Neuronal stem cell (in vitro differentiated cells): ENCODE data around the gene ATP8B4.
"Not testable (repeated sequence)": the region's sequence is repeated elsewhere in the genome, so short reads cannot be mapped to it uniquely, and the experiment has no call there.

Experiments used
- DNase-seq: peaks from one replicate; pipeline ENCODE4 v3.0.0-alpha.2; 2013; ENCODE audit warnings: low spot score
- H2AFZ ChIP-seq: one replicate; pipeline ENCODE4 v1.6.1; 2013; ENCODE audit warnings: mild to moderate bottlenecking, low read length, inconsistent platforms
- H2AK5ac ChIP-seq: 2 replicates; pipeline ENCODE4 v1.6.1; 2013; ENCODE audit warnings: low read depth, mild to moderate bottlenecking, inconsistent platforms, low read length, moderate library complexity, mixed read lengths
- H2BK120ac ChIP-seq: 2 replicates; pipeline ENCODE4 v1.6.1; 2013; ENCODE audit warnings: low read depth, mild to moderate bottlenecking, inconsistent platforms, low read length, moderate library complexity, mixed read lengths
- H2BK12ac ChIP-seq: one replicate; pipeline ENCODE4 v1.6.1; 2013; ENCODE audit warnings: low read length, inconsistent platforms
- H2BK15ac ChIP-seq: 2 replicates; pipeline ENCODE4 v1.6.1; 2013; ENCODE audit warnings: mild to moderate bottlenecking, low read length, inconsistent platforms, mixed read lengths
- H2BK5ac ChIP-seq: one replicate; pipeline ENCODE4 v1.6.1; 2013; ENCODE audit warnings: inconsistent platforms, mild to moderate bottlenecking, low read length, moderate library complexity
- H3K14ac ChIP-seq: one replicate; pipeline ENCODE4 v1.6.1; 2013; ENCODE audit warnings: low read length, inconsistent platforms
- H3K18ac ChIP-seq: 2 replicates; pipeline ENCODE4 v1.6.1; 2013; ENCODE audit warnings: low read length, inconsistent platforms
- H3K23ac ChIP-seq: 2 replicates; pipeline ENCODE4 v1.6.1; 2013; ENCODE audit warnings: low read depth, mild to moderate bottlenecking, mixed read lengths, low read length, inconsistent platforms; ENCODE audit not compliant: poor library complexity
- H3K27ac ChIP-seq: replicated peaks from 3 replicates; pipeline ENCODE4 v1.5.1; 2013; ENCODE audit warnings: low read length, inconsistent platforms
- H3K27me3 ChIP-seq, 3 experiments: 2 replicates each; pipeline ENCODE4 v1.6.1; 2013; ENCODE audit warnings: low read length in 3 of 3, mild to moderate bottlenecking in 2 of 3, inconsistent platforms in 1 of 3, low read depth in 1 of 3, mixed read lengths in 1 of 3, moderate library complexity in 1 of 3; ENCODE audit not compliant: control insufficient read depth in 3 of 3, insufficient read depth in 3 of 3
- H3K36me3 ChIP-seq, 2 donors: replicated peaks in 1 of 2; 2 replicates each; pipeline ENCODE4 v1.6.1; 2013; ENCODE audit warnings: low read length in 2 of 2; ENCODE audit not compliant: control insufficient read depth in 2 of 2, insufficient read depth in 2 of 2
- H3K4ac ChIP-seq: 2 replicates; pipeline ENCODE4 v1.6.1; 2013; ENCODE audit warnings: inconsistent platforms, mild to moderate bottlenecking, low read length, moderate library complexity
- H3K4me1 ChIP-seq, 2 donors: 1 replicate in 1 of 2; 2 replicates in 1 of 2; pipeline ENCODE4 v1.6.1; 2013; ENCODE audit warnings: low read length in 2 of 2, low read depth in 1 of 2; ENCODE audit not compliant: control insufficient read depth in 2 of 2, insufficient read depth in 1 of 2
- H3K4me2 ChIP-seq: one replicate; pipeline ENCODE4 v1.6.1; 2013; ENCODE audit warnings: mild to moderate bottlenecking, low read length, inconsistent platforms; ENCODE audit not compliant: insufficient read depth, poor library complexity, severe bottlenecking
- H3K4me3 ChIP-seq, 2 donors: 2 replicates each; pipeline ENCODE4 v1.5.1; 2013; ENCODE audit warnings: low read length in 2 of 2, mild to moderate bottlenecking in 2 of 2, inconsistent platforms in 1 of 2, moderate library complexity in 1 of 2
- H3K79me1 ChIP-seq: one replicate; pipeline ENCODE4 v1.6.1; 2013; ENCODE audit warnings: low read depth, mild to moderate bottlenecking, inconsistent platforms, low read length, moderate library complexity
- H3K9ac ChIP-seq: one replicate; pipeline ENCODE4 v1.6.1; 2013; ENCODE audit warnings: mild to moderate bottlenecking, low read depth, low read length, inconsistent platforms; ENCODE audit not compliant: poor library complexity
- H3K9me3 ChIP-seq, 2 donors: replicated peaks in 1 of 2; 2 replicates each; pipeline versions ENCODE3 to v1.6.1; 2013; ENCODE audit warnings: low read length in 2 of 2, mild to moderate bottlenecking in 2 of 2, inconsistent platforms in 1 of 2, low read depth in 1 of 2, mixed read lengths in 1 of 2, moderate library complexity in 1 of 2; ENCODE audit not compliant: control insufficient read depth in 2 of 2, insufficient read depth in 1 of 2
- H4K8ac ChIP-seq: one replicate; pipeline ENCODE4 v1.6.1; 2013; ENCODE audit warnings: low read depth, mild to moderate bottlenecking, inconsistent platforms, low read length, moderate library complexity
- H4K91ac ChIP-seq: one replicate; pipeline ENCODE4 v1.6.1; 2013; ENCODE audit warnings: low read length, low read depth, mild to moderate bottlenecking, inconsistent platforms; ENCODE audit not compliant: poor library complexity
- WGBS, 2 donors: extraction: QIAGEN DNeasy Blood & Tissue Kit; methylation state at CpG; one replicate each; pipeline ENCODE4 v1.1.7; 2013; ENCODE audit warnings: missing lambda C conversion rate in 2 of 2, mixed read lengths in 1 of 2; ENCODE audit not compliant: insufficient read length in 2 of 2, insufficient replicate concordance in 1 of 2; ENCODE audit errors: extremely low coverage in 2 of 2; 5-methylcytosine and 5-hydroxymethylcytosine counted together

The ATP8B4 gene

GRCh38 chr15:49977306-49977705 is 141.7 kb downstream of the ATP8B4 start:
- no peak overlapping the region for H3K14ac ChIP-seq
- no CpG with 5 or more reads among the region's 1 CpG for WGBS, 2 donors
- no peak overlapping the region for H4K91ac ChIP-seq
- no peak for DNase-seq
- no peak overlapping the region for H2BK120ac ChIP-seq
- H3K79me1 ChIP-seq, result no peaks in the 10 kb centered on the region
- no peak overlapping the region for H3K4me2 ChIP-seq
- no peaks in the 10 kb centered on the region for H3K27me3 ChIP-seq
- H3K9ac ChIP-seq, result no peak overlapping the region
- no peak overlapping the region for H2BK12ac ChIP-seq
- H3K9me3 ChIP-seq, result no peaks in the 10 kb centered on the region
- H2AFZ ChIP-seq, result no peak overlapping the region
- no peak overlapping the region for H2BK5ac ChIP-seq
- H3K4me3 ChIP-seq, result no peak overlapping the region
- H3K36me3 ChIP-seq, result no peaks in the 10 kb centered on the region
- no peak overlapping the region for H3K18ac ChIP-seq
- no peak overlapping the region for H2BK15ac ChIP-seq
- no peaks in the 10 kb centered on the region for H3K4me1 ChIP-seq
- no peak overlapping the region for H3K23ac ChIP-seq
- H4K8ac ChIP-seq, result no peak overlapping the region
- H2AK5ac ChIP-seq, result no peak overlapping the region
- no peak overlapping the region for H3K4ac ChIP-seq
- H3K27ac ChIP-seq, result no peak overlapping the region

- no peak overlapping the region for H2BK5ac ChIP-seq
These were observed 154.5 kb downstream of the ATP8B4 start for GRCh38 chr15:49964551-49964950.

GRCh38 chr15:49964061-49964460 is 155.0 kb downstream of the ATP8B4 start:
- no peak overlapping the region for H3K4ac ChIP-seq
- H3K4me3 ChIP-seq, result no peak overlapping the region
- H3K14ac ChIP-seq, result no peak overlapping the region
- no peak overlapping the region for H3K18ac ChIP-seq
- H2AFZ ChIP-seq, result no peak overlapping the region
- no peak overlapping the region for H4K8ac ChIP-seq
- H3K9me3 ChIP-seq, result no peaks in the 10 kb centered on the region
- H3K4me2 ChIP-seq, result no peak overlapping the region
- H2BK5ac ChIP-seq, result no peak overlapping the region
- DNase-seq, result no peak
- no peak overlapping the region for H3K23ac ChIP-seq
- H2BK12ac ChIP-seq, result no peak overlapping the region
- H3K27me3 ChIP-seq, result no peaks in the 10 kb centered on the region
- H2AK5ac ChIP-seq, result no peak overlapping the region
- no peak overlapping the region for H3K27ac ChIP-seq
- no peak overlapping the region for H2BK15ac ChIP-seq
- H2BK120ac ChIP-seq, result no peak overlapping the region
- no peak overlapping the region for H4K91ac ChIP-seq
- no peak overlapping the region for H3K9ac ChIP-seq
- H3K79me1 ChIP-seq, result no peaks in the 10 kb centered on the region
- no peaks in the 10 kb centered on the region for H3K4me1 ChIP-seq
- H3K36me3 ChIP-seq, result no peaks in the 10 kb centered on the region

More at GRCh38 chr15:49964551-49964950, 154.5 kb downstream of the ATP8B4 start:
- H2BK120ac ChIP-seq, result no peak overlapping the region
- H3K9me3 ChIP-seq, result no peaks in the 10 kb centered on the region
- H2BK12ac ChIP-seq, result no peak overlapping the region
- no peak overlapping the region for H3K27ac ChIP-seq
- H2AFZ ChIP-seq, result no peak overlapping the region
- H3K23ac ChIP-seq, result no peak overlapping the region
- no peaks in the 10 kb centered on the region for H3K4me1 ChIP-seq
- H3K14ac ChIP-seq, result no peak overlapping the region
- H3K4me2 ChIP-seq, result no peak overlapping the region
- no peaks in the 10 kb centered on the region for H3K36me3 ChIP-seq
- no peaks in the 10 kb centered on the region for H3K27me3 ChIP-seq
- WGBS, 2 donors, result no CpG with 5 or more reads among the region's 1 CpG
- no peaks in the 10 kb centered on the region for H3K79me1 ChIP-seq
- no peak overlapping the region for H2AK5ac ChIP-seq
- H4K8ac ChIP-seq, result no peak overlapping the region
- no peak overlapping the region for H3K4ac ChIP-seq
- DNase-seq, result no peak
- no peak overlapping the region for H4K91ac ChIP-seq
- H3K18ac ChIP-seq, result no peak overlapping the region
- H3K9ac ChIP-seq, result no peak overlapping the region
- no peak overlapping the region for H2BK15ac ChIP-seq
- H3K4me3 ChIP-seq, result no peak overlapping the region

GRCh38 chr15:49963033-49963772 is 155.8 kb downstream of the ATP8B4 start:
- not testable (repeated sequence) for H3K27me3 ChIP-seq, H3K9ac ChIP-seq, H3K23ac ChIP-seq, DNase-seq, H2AFZ ChIP-seq, H3K4me2 ChIP-seq, H3K27ac ChIP-seq, H3K18ac ChIP-seq, H2BK15ac ChIP-seq, H2AK5ac ChIP-seq, H3K36me3 ChIP-seq, H4K91ac ChIP-seq, H2BK5ac ChIP-seq, H3K4me1 ChIP-seq, H2BK12ac ChIP-seq, H3K9me3 ChIP-seq, H3K4ac ChIP-seq, H3K14ac ChIP-seq, H4K8ac ChIP-seq, H2BK120ac ChIP-seq, H3K4me3 ChIP-seq, H3K79me1 ChIP-seq
- no CpG with 5 or more reads among the region's 9 CpGs for WGBS, 2 donors
